Peyer's patch (tissue), 4 donors: Measurements from ENCODE around the gene KLF16.

Source experiments
- POLR2A ChIP-seq, 2 donors: fragments of 450-650 bp; IDR thresholded peaks; one replicate each; pipeline ENCODE4 v1.5.1; 2017; ENCODE audit warnings: antibody characterized with exemption in 2 of 2, mild to moderate bottlenecking in 2 of 2, moderate library complexity in 2 of 2
- TF ChIP-seq, protein P1 (sequence below), 6 experiments: fragments of 450-650 bp in 4 of 6; fragments of 200-600 bp in 2 of 6; sonication (generic) in 1 of 6; IDR thresholded peaks; one replicate each; pipeline ENCODE4 v1.5.1; 2017 to 2019; ENCODE audit warnings: antibody characterized with exemption in 6 of 6, mild to moderate bottlenecking in 3 of 6, moderate library complexity in 1 of 6

DNA sequence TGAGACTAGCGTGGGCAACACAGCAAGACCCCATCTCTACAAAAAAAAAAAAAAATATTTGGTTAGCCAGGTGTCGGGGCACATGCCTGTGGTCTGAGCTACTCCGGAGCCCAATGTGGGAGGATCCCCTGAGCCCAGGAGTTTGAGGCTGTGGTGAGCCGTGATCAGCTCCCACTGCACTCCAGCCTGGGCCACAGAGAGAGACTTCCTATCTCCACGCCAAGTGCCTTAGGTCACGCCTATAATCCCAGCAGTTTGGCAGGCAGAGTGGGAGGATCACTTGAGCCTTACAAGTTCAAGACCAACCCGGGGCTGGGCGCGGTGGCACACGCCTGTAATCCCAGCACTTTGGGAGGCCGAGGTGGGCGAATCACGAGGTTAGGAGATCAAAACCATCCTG, 33.1 kb upstream of the KLF16 start:
- TF ChIP-seq POLR2A (IDR thresholded peaks at IDR 0.05) = no peak
- TF ChIP-seq, protein P1, sequence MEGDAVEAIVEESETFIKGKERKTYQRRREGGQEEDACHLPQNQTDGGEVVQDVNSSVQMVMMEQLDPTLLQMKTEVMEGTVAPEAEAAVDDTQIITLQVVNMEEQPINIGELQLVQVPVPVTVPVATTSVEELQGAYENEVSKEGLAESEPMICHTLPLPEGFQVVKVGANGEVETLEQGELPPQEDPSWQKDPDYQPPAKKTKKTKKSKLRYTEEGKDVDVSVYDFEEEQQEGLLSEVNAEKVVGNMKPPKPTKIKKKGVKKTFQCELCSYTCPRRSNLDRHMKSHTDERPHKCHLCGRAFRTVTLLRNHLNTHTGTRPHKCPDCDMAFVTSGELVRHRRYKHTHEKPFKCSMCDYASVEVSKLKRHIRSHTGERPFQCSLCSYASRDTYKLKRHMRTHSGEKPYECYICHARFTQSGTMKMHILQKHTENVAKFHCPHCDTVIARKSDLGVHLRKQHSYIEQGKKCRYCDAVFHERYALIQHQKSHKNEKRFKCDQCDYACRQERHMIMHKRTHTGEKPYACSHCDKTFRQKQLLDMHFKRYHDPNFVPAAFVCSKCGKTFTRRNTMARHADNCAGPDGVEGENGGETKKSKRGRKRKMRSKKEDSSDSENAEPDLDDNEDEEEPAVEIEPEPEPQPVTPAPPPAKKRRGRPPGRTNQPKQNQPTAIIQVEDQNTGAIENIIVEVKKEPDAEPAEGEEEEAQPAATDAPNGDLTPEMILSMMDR (IDR thresholded peaks at IDR 0.05) = no peak
